Eye (tissue), 1 donor: Measurements from ENCODE around the gene SLC33A1.
"Not testable (repeated sequence)": the region's sequence is repeated elsewhere in the genome, so short reads cannot be mapped to it uniquely, and the experiment has no call there.

Source experiments
- DNase-seq: peaks from one replicate; pipeline ENCODE4 v3.0.0-alpha.2; 2015

Gene SLC33A1

GRCh38 chr3:155861476-155862183 is 7.4 kb upstream of the SLC33A1 start:
- DNase-seq: no peak

- DNase-seq: not testable (repeated sequence)
These were observed 6.2 kb upstream of the SLC33A1 start for GRCh38 chr3:155860424-155860823.

GRCh38 chr3:155859859-155860258 is 5.6 kb upstream of the SLC33A1 start:
- no peak for DNase-seq

- no peak for DNase-seq
These were observed 750 bp downstream of the SLC33A1 start for GRCh38 chr3:155853214-155854140.

- no peak for DNase-seq
These were observed 1.9 kb downstream of the SLC33A1 start for GRCh38 chr3:155852341-155852740.

- not testable (repeated sequence) for DNase-seq
These were observed 4.8 kb downstream of the SLC33A1 start for GRCh38 chr3:155849404-155849803.

GRCh38 chr3:155847993-155848392 is 6.2 kb downstream of the SLC33A1 start:
- no peak for DNase-seq

GRCh38 chr3:155846119-155846518 is 8.1 kb downstream of the SLC33A1 start:
- no peak for DNase-seq

GRCh38 chr3:155843569-155843968 is 10.7 kb downstream of the SLC33A1 start:
- DNase-seq: no peak

GRCh38 chr3:155835341-155836071 is 18.7 kb downstream of the SLC33A1 start:
- no peak for DNase-seq

- DNase-seq: not testable (repeated sequence)
These were observed 25.6 kb downstream of the SLC33A1 start for GRCh38 chr3:155828490-155829098.

GRCh38 chr3:155815030-155815545 is 39.1 kb downstream of the SLC33A1 start:
- no peak for DNase-seq

- not testable (repeated sequence) for DNase-seq
These were observed 41.0 kb downstream of the SLC33A1 start for GRCh38 chr3:155813224-155813623.

GRCh38 chr3:155809181-155809580 is 45.0 kb downstream of the SLC33A1 start:
- DNase-seq: no peak

GRCh38 chr3:155807823-155808222 is 46.4 kb downstream of the SLC33A1 start:
- no peak for DNase-seq

GRCh38 chr3:155805802-155806618 is 48.2 kb downstream of the SLC33A1 start, which contains the start of gene C3orf33:
Gene C3orf33 (minus strand): TSS chr3:155806278. CDS start chr3:155806252, 26 bp downstream.
- peak; percentile 89 for DNase-seq

GRCh38 chr3:155805204-155805801 is 48.9 kb downstream of the SLC33A1 start:
- DNase-seq: no peak

GRCh38 chr3:155804323-155804722 is 49.9 kb downstream of the SLC33A1 start:
- no peak for DNase-seq

- DNase-seq: no peak
These were observed 61.7 kb downstream of the SLC33A1 start for GRCh38 chr3:155792532-155792931.

- DNase-seq: no peak
These were observed 63.0 kb downstream of the SLC33A1 start for GRCh38 chr3:155791190-155791589.
